ENCODE data around the gene POC1A. TPM values are rescaled to one million over a fixed set of nuclear protein-coding genes. Genes with fewer than 3 reads are reported as not detected.

POC1A gene
- total and polyA plus RNA-seq, 2 of the 4 experiments (the other 2 are of a cell fraction), result 10.6 to 11.5 TPM

GRCh38 chr3:52034212-52034611, 120.0 kb downstream of the POC1A start:
- no peak overlapping the region for H3K4me2 ChIP-seq (ENCODE audit: low read depth, low read length)
- dilution Hi-C loops (cut with HindIII; ENCODE audit: low sequenced_read_pairs, unreplicated experiment), result no loop called here
- H3K79me1 ChIP-seq (ENCODE audit: low read depth in 1 of 2, low read length in 2 of 2), result no peaks in the 10 kb centered on the region
- no peak overlapping the region for H3K4me3 ChIP-seq (ENCODE audit: insufficient read depth, low read depth, low read length)
- H3K14ac ChIP-seq (replicated peaks; ENCODE audit: low read depth, low read length), result no peak overlapping the region
- H4K91ac ChIP-seq (ENCODE audit: insufficient read depth, low read depth, low read length), result no peak overlapping the region
- no peak overlapping the region for H3K9ac ChIP-seq (ENCODE audit: low read depth, low read length)
- no peak overlapping the region for H2BK20ac ChIP-seq (ENCODE audit: low read depth, low read length)
- ChIA-PET CTCF (no interaction called here), POLR2A (ENCODE audit: unreplicated experiment) (no interaction called here)
- ATAC-seq (ENCODE audit: low read depth) (no peak), DNase-seq (no peak)
- no peak overlapping the region for H2AK5ac ChIP-seq (ENCODE audit: low read depth, low read length)
- no peak overlapping the region for H2BK15ac ChIP-seq (ENCODE audit: low read depth, low read length)
- H3K4me1 ChIP-seq (ENCODE audit: control insufficient read depth, insufficient read depth, low read length), result no peaks in the 10 kb centered on the region
- WGBS, 2 experiments (ENCODE audit: extremely low coverage in 2 of 2, insufficient read length in 1 of 2), result no CpG with 5 or more reads among the region's 5 CpGs
- no peak overlapping the region for H4K8ac ChIP-seq (ENCODE audit: low read depth in 2 of 2, low read length in 2 of 2)
- H2AFZ ChIP-seq (replicated peaks; ENCODE audit: low read length, poor library complexity), result no peak overlapping the region
- no peak overlapping the region for H3K4ac ChIP-seq (ENCODE audit: low read depth, low read length)
- no peak overlapping the region for H3K23ac ChIP-seq (ENCODE audit: low read depth, low read length)
- H2AK9ac ChIP-seq (replicated peaks; ENCODE audit: low read depth, low read length, poor library complexity), result no peak overlapping the region
- TF ChIP-seq BHLHE40 (IDR thresholded peaks at IDR 0.05; ENCODE audit: low read depth, low read length) (no peak), NFE2L2 (IDR thresholded peaks at IDR 0.05; ENCODE audit: low read depth, low read length) (no peak), FOS (IDR thresholded peaks at IDR 0.05; ENCODE audit: low read depth, low read length) (no peak), MAFK (IDR thresholded peaks at IDR 0.05; ENCODE audit: low read depth, low read length) (no peak), CEBPB (IDR thresholded peaks at IDR 0.05; ENCODE audit: low read depth, low read length) (no peak), CHD1 (IDR thresholded peaks at IDR 0.05; ENCODE audit: low read depth, low read length) (no peak), MXI1 (IDR thresholded peaks at IDR 0.05; ENCODE audit: borderline replicate concordance, low read depth, low read length) (no peak), RFX5 (IDR thresholded peaks at IDR 0.05; ENCODE audit: low read depth, low read length) (no peak), RCOR1 (IDR thresholded peaks at IDR 0.05; ENCODE audit: insufficient replicate concordance, low read length) (no peak), POLR2A (IDR thresholded peaks at IDR 0.05; ENCODE audit: low read depth, low read length) (no peak), SMC3 (IDR thresholded peaks at IDR 0.05; ENCODE audit: low read depth, low read length) (no peak), RAD21 (IDR thresholded peaks at IDR 0.05; ENCODE audit: low read length) (no peak), MAZ (IDR thresholded peaks at IDR 0.05; ENCODE audit: borderline replicate concordance, low read depth, low read length) (no peak)
- TF ChIP-seq, protein P1, sequence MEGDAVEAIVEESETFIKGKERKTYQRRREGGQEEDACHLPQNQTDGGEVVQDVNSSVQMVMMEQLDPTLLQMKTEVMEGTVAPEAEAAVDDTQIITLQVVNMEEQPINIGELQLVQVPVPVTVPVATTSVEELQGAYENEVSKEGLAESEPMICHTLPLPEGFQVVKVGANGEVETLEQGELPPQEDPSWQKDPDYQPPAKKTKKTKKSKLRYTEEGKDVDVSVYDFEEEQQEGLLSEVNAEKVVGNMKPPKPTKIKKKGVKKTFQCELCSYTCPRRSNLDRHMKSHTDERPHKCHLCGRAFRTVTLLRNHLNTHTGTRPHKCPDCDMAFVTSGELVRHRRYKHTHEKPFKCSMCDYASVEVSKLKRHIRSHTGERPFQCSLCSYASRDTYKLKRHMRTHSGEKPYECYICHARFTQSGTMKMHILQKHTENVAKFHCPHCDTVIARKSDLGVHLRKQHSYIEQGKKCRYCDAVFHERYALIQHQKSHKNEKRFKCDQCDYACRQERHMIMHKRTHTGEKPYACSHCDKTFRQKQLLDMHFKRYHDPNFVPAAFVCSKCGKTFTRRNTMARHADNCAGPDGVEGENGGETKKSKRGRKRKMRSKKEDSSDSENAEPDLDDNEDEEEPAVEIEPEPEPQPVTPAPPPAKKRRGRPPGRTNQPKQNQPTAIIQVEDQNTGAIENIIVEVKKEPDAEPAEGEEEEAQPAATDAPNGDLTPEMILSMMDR (conservative IDR thresholded peaks at IDR 0.05; ENCODE audit: low read depth, low read length), result no peak
- TF ChIP-seq, protein P2, sequence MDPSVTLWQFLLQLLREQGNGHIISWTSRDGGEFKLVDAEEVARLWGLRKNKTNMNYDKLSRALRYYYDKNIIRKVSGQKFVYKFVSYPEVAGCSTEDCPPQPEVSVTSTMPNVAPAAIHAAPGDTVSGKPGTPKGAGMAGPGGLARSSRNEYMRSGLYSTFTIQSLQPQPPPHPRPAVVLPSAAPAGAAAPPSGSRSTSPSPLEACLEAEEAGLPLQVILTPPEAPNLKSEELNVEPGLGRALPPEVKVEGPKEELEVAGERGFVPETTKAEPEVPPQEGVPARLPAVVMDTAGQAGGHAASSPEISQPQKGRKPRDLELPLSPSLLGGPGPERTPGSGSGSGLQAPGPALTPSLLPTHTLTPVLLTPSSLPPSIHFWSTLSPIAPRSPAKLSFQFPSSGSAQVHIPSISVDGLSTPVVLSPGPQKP (IDR thresholded peaks at IDR 0.05; ENCODE audit: borderline replicate concordance, low read depth, low read length), result no peak
- TF ChIP-seq, protein P3, sequence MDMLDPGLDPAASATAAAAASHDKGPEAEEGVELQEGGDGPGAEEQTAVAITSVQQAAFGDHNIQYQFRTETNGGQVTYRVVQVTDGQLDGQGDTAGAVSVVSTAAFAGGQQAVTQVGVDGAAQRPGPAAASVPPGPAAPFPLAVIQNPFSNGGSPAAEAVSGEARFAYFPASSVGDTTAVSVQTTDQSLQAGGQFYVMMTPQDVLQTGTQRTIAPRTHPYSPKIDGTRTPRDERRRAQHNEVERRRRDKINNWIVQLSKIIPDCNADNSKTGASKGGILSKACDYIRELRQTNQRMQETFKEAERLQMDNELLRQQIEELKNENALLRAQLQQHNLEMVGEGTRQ (IDR thresholded peaks at IDR 0.05; ENCODE audit: low read depth, low read length), result no peak
- H4K5ac ChIP-seq (ENCODE audit: low read depth, low read length), result no peak overlapping the region
- H2BK5ac ChIP-seq (ENCODE audit: low read depth, low read length, poor library complexity, severe bottlenecking), result no peak overlapping the region
- no peaks in the 10 kb centered on the region for H3K9me3 ChIP-seq (ENCODE audit: control insufficient read depth, insufficient read depth, low read length)
- H3K9me1 ChIP-seq (ENCODE audit: insufficient read depth, low read length), result no peaks in the 10 kb centered on the region
- no peak overlapping the region for H3K27ac ChIP-seq (ENCODE audit: insufficient read depth, low read length)
- BruUV-seq (replicated peaks), result no TSS peak
- in situ Hi-C loops (cut with MboI; ENCODE audit: low sequenced_read_pairs), result no loop called here
- H4K20me1 ChIP-seq (ENCODE audit: insufficient read depth, low read length), result no peaks in the 10 kb centered on the region
- no peak overlapping the region for H3K56ac ChIP-seq (ENCODE audit: extremely low read depth, insufficient read depth, low read length)
- no peaks in the 10 kb centered on the region; the same call in 1 of the 2 replicates for H3K27me3 ChIP-seq (ENCODE audit: control insufficient read depth, insufficient read depth, low read length)
- intact Hi-C loops (cut with micrococcal nuclease), result no loop called here
- H3K18ac ChIP-seq (ENCODE audit: low read depth, low read length), result no peak overlapping the region
- H3K36me3 ChIP-seq (ENCODE audit: control insufficient read depth, insufficient read depth, low read length), result no peaks in the 10 kb centered on the region
- H2BK120ac ChIP-seq (ENCODE audit: low read depth, low read length), result no peak overlapping the region

Data from IMR-90 (cell line).